Amniotic epithelial cell (primary cell): ENCODE measurements around the gene TXN.

Experiments used
- DNase-seq: peaks from one replicate; pipeline ENCODE4 v3.0.0-alpha.2; 2010; ENCODE audit warnings: low read depth

Gene TXN

DNA sequence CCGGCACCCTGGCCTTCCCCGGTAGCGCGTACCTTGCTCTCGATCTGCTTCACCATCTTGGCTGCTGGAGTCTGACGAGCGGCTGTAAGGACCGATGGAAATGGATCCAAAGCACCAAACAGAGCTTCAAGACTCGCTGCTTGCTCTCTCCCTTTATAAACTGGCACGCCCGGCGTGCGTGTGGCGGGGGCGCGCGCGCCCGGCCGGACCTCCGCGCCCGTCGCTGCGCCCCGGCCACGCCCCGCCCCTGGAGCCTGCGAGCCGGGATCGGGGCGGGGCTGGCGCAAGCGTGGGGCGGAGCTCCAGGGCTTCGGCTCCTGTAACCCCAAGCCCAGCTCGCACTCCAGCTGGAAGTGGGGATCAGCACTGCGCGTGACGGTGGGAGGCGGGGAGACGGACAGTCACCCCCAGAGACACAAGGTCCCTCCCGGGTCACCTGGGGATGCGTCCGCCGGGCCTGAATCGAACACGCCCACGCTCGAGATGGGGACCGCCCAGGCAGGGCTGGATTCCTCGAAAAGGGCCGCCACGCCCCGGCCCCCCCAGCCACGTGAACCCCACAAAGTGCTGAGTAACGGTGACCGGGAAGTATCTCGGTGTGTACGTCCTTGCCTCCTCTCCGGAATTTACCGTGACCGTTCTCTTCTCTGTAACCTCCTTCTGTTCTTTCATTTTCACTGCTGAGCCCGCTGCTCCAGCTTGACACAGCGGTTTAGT lies at the start of gene TXN:
Gene TXN, minus strand, starts transcription at position 128 of the 717 bp plus-strand sequence. Its CDS starts 72 bp downstream, at position 56.
- peak; percentile 85 for DNase-seq

DNA sequence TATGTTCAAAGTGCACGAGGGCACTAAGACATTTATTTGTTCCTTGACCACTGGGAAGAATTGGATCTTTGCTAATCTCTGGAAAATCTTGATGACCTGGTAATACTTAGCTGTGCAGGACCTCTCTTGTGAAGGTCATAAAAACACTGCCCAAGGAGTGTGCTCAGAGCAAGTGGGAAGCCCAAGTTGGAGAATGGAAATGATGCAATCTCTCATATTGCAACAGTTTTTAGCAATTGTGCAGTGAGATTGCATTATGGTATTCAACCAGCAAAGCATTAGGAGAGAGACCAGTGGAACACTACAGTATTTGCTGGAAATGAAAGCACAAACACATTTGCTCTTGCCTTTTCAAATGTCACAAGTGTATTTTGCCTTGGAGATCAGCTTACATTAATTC lies 46.8 kb upstream of the TXN start:
- DNase-seq = peak; percentile 91

DNA sequence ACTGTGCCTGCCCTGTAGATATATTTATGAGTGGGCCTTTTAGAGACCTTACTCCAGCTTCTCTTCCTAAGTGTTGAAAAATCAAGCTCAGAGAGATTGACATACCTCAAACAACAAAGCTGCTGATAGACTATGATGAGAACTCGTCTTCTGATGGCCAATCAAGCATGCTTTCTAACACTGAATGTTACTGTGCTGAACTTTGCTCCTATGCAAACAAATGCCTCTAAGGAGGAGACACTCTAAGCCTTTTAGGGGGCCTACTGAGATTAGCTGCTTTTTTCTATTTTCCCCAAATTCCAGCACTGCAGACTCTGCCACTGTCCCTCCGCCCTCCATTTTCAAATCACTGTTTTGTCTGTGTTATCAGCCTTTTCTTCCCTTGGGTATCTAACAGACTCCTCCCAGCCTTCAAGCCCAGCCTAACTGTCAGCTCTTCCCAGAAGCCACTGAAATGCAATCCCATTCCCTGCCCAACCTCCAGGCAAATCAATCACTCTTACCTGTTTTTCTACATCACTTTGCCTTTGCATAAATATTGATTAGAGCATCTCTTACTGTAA lies 41.8 kb upstream of the TXN start:
- no peak for DNase-seq

DNA sequence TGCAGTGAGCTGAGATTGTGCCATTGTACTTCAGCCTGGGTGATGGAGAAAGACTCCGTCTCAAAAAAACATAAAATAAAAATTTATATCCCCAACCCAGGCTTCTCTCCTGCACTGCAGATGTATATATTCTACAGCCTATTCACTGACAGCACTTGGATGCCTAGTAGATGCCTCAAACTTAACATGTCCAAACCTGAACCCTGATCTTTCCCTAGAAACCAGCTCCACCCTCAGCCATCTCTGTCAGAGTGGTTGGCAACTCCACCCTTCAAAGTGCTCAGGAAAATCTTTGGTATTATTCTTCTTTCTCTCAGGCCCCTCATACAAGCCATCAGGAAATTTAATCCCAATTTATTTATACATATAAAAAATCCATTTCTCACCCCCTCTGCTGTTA lies 36.9 kb upstream of the TXN start:
- no peak for DNase-seq

DNA sequence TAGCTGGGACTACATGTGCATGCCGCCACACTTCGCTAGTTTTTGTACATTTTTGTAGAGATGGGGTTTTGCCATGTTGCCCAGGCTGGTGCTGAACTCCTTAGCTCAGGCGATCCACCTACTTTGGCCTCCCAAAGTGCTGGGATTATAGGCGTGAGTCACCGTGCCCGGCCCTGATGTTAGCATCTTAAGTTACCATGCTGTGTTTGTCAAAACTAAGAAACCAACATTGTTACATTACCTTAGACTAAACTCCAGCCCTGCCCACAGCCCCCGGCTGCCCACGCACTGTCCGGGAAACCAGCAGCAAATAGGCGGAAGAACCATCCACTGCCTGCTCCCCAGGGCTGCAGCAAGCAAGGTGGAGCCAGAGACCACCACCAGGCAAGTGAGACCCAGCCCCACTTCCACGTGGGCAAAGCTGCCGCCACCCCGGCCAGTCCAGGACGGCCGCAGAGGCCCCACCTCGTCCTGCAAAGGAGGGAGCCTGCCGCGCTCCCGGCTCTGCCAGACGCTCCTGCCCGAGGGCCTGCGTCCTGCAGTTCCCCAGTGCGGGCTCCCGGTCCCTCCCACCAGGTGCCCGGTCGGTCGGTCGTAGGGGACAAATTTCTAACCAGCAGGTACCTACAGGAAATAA lies 35.7 kb upstream of the TXN start:
- no peak for DNase-seq

DNA sequence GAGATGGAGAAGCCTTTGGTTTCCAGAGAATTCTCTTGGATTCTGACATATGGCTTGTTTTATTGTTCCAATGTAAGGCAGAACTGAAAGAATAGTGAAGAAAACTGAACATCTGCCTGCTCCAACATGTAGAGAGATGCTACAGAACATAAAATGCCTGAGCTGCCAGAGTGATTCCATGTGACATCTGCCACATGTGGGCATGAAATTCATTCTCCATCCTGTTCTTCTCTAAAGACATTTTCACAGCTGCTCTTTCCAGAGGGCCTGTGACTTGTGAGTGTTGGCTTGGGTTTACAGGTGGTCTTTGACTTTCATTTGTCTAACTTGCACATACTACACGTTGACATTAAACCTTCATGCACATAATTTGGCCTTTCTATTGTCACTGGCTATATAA lies 33.7 kb upstream of the TXN start:
- no peak for DNase-seq

DNA sequence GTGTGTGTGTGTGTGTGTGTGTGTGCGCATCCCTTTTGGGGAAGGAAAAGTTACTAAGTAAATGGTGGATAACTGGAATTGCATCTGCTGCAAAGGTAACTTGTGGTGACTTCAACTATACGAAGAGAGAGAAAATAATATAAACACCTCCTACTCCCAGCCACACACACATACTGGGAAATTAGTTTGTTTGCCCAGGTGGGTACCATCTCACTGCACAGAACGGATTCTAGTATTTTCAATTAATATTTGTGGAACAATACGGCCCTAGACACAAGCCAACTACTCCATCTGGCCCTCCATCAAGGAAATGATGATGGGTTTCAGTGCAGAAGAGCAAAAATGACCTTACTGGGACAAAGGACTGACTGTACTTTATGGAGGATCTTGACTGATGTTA lies 32.2 kb upstream of the TXN start:
- no peak for DNase-seq

DNA sequence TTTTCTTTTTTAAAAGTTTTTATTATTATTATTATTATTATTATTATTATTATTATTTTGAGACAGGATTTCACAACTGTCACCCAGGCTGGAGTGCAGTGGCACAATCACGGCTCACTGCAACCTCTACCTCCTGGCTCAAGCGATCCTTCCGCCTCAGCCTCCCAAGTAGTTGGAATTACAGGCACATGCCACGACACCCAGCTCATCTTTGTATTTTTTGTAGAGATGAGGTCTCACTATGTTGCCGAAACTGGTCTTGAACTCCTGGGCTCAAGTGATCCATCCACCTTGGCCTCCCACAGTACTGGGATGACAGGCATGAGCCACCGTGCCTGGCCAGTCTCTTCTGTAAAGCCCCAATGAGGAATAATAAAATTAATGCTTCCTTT lies 31.0 kb upstream of the TXN start:
- DNase-seq = no peak

DNA sequence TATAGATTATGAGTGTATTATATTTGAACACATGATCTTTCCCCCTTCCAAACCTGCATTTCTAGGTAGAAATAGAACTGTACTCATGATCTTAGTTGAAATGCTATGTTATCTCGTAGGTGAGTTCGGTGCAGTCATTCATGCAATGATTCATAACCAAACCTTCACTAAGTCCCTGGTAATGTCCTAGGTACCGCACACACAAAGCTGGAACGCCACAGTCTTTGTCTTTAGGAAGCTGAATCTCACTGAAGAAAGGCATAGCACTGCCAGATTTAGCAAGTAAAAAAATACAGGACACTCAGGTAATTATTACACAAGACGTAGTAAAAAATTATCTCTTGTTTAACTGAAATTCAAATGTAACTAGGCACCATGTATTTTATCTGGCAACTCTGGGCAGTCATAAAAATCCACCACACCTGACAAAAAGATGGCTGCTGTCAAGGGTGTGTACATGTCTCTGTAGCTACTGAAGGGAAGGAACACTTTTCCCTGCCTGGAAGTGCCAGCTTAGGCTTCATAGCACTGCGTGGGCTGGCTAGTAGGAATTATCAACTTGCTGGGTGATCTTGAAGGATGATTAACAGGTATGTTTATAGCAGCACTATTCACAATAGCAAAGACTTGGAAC lies 28.0 kb upstream of the TXN start:
- no peak for DNase-seq

DNA sequence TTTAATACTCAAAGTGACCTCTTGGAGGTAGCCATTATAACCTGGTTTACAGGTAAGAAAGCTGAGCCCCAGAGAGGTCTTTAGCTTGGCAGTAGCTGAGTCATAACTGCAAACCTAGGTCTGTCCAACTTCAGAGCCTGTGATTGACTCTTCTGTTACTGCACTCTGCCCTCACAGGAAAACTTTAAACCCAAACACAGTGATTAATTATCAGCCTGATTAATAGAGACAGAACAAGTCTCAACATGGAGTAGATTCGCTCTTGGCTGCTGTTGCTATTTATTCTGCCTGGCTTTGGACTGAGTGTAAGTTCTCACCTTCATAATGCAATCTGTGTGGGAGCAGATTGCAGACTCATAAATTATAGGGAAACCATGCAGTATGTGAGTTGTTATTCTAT lies 27.4 kb upstream of the TXN start:
- DNase-seq = peak; percentile 34

DNA sequence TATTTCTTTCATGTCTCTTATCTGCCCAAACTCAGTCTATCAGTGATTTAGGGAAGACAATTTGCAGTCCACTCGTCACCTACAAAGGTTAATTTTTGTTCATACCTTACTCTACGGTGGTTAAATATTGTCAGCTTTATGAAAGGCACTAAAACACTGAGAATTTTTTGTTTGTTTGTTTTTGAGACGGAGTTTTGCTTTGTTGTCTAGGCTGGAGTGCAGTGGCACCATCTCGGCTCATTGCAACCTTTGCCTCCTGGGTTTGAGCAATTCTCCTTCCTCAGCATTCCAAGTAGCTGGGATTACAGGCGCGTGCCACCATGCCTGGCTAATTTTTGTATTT lies 26.4 kb upstream of the TXN start:
- no peak for DNase-seq

DNA sequence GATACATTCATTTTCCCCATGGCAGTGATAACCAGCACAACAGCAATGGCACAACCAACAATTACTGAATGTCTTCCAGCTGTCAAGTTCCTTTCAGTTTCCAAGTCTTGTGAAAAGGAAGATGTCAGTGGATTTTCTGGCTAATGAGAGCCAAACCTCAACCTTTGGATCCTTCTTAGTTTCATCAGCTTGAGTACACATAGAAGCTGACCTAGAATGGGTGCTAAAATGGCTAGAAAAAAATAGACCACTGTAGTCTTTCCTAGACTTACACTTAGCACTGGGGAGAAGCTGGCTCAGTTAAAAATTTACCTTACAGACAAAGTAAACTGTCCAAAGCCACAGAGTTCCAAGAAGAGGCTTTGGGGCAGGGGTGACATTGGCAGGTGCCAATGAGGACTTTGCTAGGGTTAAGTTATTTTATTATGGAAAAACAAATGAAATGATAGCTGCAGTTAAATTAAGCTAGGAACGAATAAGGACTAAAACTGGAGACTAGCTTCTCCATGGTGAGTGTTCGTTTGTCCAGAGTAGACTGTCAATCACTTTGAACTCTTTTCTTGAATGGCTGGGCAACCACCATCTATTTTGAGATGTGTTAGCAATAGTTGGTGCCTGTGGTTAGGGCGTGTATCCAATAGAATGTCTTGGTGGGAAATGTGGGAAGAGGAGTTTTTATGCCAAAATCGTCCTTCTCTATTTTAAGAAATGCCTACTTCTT lies 25.9 kb upstream of the TXN start:
- no peak for DNase-seq

DNA sequence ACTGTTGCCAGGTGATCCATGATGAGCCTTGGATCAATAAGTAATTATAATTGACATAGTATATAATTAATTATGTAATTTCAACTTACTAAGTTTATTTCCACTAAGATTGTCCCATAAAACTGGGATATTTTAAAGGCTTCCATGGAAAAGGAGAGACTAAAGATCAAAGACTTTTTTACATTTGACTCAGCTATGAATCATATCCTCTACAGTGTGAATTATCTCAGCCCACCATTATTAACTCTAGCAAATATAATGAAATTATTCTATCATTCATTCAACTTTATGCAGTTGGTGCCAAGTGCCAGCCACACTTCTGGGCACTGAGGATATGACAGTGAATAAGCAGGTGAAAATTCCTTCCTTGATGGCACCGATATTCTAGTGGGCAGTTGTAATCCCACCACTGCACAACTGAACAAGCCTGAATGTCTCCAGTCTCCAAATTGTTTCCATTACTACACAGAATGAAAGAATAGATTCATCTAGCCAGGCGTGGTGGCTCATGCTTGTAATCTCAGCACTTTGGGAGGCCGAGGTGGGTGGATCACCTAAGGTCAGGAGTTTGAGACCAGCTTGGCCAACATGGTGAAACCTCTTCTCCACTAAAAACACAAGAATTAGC lies 21.9 kb upstream of the TXN start:
- no peak for DNase-seq

DNA sequence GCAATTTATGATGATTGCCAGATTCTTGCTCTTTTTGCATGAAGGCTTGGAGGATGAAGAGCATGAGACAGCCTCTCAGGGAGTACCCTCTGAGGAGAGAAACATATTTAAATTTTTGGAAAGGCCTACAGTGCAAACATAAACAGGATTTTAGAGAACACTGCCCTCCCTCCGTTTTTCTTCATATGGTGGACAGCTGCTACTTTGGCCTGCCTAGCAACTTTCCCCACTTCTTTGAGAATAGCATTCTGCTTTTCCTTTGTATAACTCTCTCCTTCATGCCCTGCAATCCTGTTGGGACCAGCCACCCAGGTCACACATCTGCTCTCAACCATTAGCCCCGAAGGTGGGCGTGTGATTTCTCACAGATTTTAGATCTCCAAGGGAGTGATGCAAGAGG lies 20.5 kb upstream of the TXN start:
- DNase-seq = no peak

DNA sequence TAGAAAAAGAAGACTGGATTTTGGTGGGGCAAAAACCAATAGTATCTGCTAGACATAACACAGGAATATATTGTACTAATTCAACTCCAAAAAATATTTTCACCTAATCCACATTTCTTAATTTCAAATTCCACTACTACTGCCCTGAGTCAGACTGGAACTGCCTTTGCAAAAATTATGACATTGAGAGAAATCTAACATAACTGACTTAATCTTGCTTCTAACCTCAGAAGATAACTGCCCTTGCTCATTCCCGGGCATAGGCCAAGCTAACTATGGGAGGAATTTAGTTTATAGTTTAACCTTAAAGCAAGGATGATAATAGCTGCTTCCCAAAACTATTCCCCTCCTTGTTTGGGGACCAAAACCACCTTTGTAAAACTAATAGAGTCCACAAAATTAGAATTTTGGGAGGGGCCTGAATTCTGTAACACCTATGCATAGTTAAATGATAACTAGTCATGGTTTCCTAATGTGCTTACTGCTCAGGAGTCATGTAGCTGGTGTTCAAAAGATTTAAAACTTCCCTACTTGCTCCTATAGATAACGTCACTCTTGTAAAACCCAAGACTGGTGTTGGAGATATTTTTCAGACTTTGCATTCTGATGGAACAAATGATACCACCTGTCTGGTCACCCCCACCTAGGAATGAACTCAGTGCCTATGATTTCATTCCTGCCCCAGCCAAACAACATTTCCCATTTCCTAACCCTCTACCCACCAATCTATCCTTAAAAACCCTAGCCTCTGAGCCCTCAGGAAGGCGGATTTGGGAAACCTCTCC lies 14.1 kb upstream of the TXN start:
- peak; percentile 85 for DNase-seq

DNA sequence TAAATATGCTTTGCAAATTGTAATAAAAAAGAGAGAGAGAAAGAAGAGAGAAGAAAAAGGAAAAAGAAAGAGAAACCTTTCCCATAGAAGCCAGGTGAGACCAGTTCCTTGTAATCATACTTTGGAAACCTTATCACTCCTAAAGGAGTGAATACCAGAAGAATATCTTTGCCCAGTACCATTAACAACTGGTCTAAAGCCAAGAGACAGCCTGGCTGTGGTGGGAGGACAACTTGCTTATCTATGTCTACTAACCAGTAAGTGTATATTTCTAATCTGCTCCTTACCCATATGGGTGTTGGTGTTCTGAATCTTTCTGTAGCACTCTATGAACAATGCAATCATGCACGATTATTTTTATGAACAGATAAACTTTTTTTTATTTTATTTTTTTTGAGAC lies 10.5 kb upstream of the TXN start:
- peak; percentile 54 for DNase-seq

DNA sequence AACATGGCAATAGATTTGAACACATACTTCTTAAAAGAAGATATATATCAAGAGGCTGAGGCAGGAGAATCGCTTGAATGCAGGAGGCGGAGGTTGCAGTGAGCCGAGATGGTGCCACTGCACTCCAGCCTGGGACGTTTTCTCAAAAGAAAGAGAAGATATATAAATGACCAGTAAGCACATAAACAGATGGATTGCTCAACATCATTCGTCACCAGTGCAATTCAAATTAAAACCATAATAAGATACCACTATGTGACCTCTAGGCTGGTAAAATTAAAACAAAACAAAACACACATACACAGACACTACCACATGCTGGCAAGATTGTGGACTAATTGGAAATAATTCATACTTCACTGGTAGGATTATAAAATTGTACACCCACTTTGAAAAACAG lies 5.3 kb upstream of the TXN start:
- DNase-seq = peak; percentile 62

DNA sequence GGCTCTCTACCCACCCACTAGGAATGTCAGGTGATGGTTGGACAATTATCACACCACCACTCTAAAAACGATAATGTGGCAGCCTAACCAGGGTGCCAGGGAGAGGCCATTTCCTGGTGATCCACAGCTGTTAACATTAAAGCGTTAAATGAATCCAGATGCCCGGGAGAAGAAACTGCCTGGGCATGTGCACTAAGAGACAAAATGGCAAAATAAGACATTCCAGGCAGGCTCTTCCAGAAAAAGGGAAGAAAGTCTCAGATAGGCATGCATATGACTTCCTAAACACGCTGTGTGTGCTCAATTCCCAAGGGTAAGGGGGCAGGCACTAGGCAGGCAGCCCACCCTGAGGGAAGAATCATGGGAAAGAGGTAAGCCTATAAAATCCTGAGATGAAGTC lies 4.6 kb upstream of the TXN start:
- DNase-seq = no peak

DNA sequence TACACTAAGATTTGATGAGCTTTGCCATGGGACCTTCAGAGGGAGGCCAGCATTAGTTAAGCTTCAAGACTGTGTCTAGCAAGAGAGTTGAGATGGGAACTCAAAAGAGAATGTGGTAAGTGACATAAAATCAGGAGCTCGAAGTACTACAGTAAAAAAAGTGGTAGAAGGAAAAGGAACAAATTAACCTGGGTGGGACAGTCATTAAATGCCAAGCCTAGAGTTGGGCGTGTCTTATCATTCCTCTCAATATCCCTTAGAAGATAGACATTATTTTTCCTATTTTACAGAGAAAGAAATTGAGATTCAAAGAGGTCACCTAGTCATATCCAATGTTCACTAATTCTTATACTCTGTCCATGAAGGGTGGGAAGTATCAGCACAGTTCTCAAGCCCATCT lies 3.3 kb upstream of the TXN start:
- DNase-seq = no peak

DNA sequence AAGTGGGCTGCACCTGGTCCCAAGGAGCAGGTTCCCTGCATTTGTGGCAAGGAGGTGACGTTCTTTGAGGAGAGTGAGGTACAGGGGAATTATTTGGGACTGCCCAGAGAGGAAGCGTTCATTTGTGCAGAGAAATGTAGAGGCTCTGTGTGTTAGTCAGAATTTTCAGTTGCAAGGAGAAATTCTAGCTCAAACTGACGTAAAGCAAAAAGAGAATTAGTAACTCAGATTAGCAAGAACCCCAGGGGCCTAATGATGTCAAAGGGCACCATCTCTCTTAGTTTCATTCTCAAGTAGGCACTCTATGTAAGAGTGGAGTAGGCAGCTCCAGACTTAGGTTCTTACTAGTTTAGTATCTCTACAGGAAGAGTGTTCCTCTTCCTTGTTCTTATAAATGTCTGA lies 2.4 kb upstream of the TXN start:
- DNase-seq = no peak

DNA sequence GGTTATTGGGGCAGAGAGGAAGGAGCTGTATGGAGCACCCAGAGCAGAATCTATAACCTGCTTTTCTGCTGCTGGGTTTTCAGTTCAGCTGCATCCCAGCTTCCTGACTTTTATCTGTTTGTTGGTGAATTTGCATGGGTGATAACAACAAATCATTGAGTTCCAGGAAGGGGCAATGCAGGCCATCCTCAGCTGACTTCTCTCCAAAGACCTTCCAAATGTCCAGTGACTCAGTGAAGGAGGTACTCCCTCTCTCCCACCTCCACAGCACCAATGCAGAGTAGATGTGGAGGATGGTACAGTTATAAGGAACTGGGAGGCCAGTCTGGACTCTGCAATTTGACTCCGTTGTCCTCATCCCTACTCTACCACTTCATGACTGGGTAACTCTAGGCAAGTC lies 1.6 kb upstream of the TXN start:
- peak; percentile 45 for DNase-seq
